Subcutaneous adipose tissue (tissue), 4 donors: ENCODE measurements around the gene EPM2A. TPM values are rescaled to one million over a fixed set of nuclear protein-coding genes. Genes with fewer than 3 reads are reported as not detected.

Experiments
- CTCF ChIP-seq: fragments of 450-650 bp; IDR thresholded peaks from one replicate; pipeline ENCODE4 v1.5.1; 2016; ENCODE audit warnings: low read depth, mild to moderate bottlenecking, control low read depth, antibody characterized with exemption, moderate library complexity
- small RNA-seq: library from RNA; depleted of rRNA; stranded (forward); fragments of <200 nt; gene quantifications from one replicate; pipeline ENCODE3, GENCODE V24; 2016
- total RNA-seq, 4 donors: library from RNA; depleted of rRNA; stranded (reverse); fragments of >200 nt; gene quantifications; one replicate each; pipeline ENCODE4 v1.1.0, GENCODE V29; 2016

EPM2A gene
- total RNA-seq, 4 donors from 2014 or later: 7.3 to 30.7 (median 19.4) TPM

- TF ChIP-seq CTCF: no peak
Observed at GRCh38 chr6:145587334-145587733, 148.0 kb downstream of the EPM2A start.

- TF ChIP-seq CTCF: no peak
Observed at GRCh38 chr6:145583753-145584152, 151.6 kb downstream of the EPM2A start.

Small RNA genes within 50 kb of the gene (small RNA-seq; reads per million reads assigned to genes)
- gene AL023806.2: not detected

Other genes with a start within 250 kb of the EPM2A start
- 10 to 100 TPM in 2 of 4 donors, 1 to 10 TPM in 2; 7.5 to 13.9 (median 9.8) TPM for gene FBXO30, start 79.3 kb upstream of the EPM2A start, total RNA-seq
- gene SHPRH, start 228.8 kb upstream of the EPM2A start, total RNA-seq: 10 to 100 TPM; 37.7 to 47.9 (median 43.6) TPM